CD14-positive monocyte (primary cell): ENCODE measurements around the gene SLC30A9. TPM values are rescaled to one million over a fixed set of nuclear protein-coding genes. Genes with fewer than 3 reads are reported as not detected.

Source experiments
- DNase-seq, 3 donors: peaks; one replicate each; pipeline ENCODE4 v3.0.0-alpha.2; 2011 to 2022
- H2AFZ ChIP-seq: 2 replicates; pipeline ENCODE4 v1.6.0; 2012; ENCODE audit warnings: mild to moderate bottlenecking, low read depth, low read length, inconsistent platforms; ENCODE audit not compliant: insufficient read depth, poor library complexity, severe bottlenecking
- H3K27ac ChIP-seq, 2 donors: 1 replicate in 1 of 2; 2 replicates in 1 of 2; pipeline ENCODE4 v1.5.1; 2012 to 2013; ENCODE audit warnings: low read length in 2 of 2, control low read depth in 1 of 2, inconsistent platforms in 1 of 2, low read depth in 1 of 2, mild to moderate bottlenecking in 1 of 2
- H3K27me3 ChIP-seq, 2 donors: one replicate each; pipeline versions ENCODE4 v1.6.0 to v1.6.1; 2011 to 2013; ENCODE audit warnings: low read length in 2 of 2; ENCODE audit not compliant: control insufficient read depth in 2 of 2, insufficient read depth in 2 of 2
- H3K36me3 ChIP-seq, 2 donors: replicated peaks in 1 of 2; 1 replicate in 1 of 2; 2 replicates in 1 of 2; pipeline versions ENCODE4 v1.5.1 to v1.6.1; 2012 to 2013; ENCODE audit warnings: low read length in 2 of 2, control low read depth in 1 of 2, inconsistent platforms in 1 of 2, mild to moderate bottlenecking in 1 of 2; ENCODE audit not compliant: insufficient read depth in 2 of 2, control insufficient read depth in 1 of 2
- H3K4me1 ChIP-seq, 2 donors: 1 replicate in 1 of 2; 2 replicates in 1 of 2; pipeline versions ENCODE4 v1.5.1 to v1.6.1; 2012 to 2013; ENCODE audit warnings: low read length in 2 of 2, control low read depth in 1 of 2, inconsistent platforms in 1 of 2, mild to moderate bottlenecking in 1 of 2, moderate library complexity in 1 of 2; ENCODE audit not compliant: insufficient read depth in 2 of 2, control insufficient read depth in 1 of 2
- H3K4me2 ChIP-seq: replicated peaks from 2 replicates; pipeline ENCODE3; 2012; ENCODE audit warnings: low read length, moderate library complexity, mild to moderate bottlenecking; ENCODE audit not compliant: poor library complexity, severe bottlenecking; ENCODE audit errors: extremely low read depth
- H3K4me3 ChIP-seq, 3 experiments: fragments of 200-600 bp in 1 of 3; sonication (generic) in 1 of 3; replicated peaks in 1 of 3; 1 replicate in 2 of 3; 2 replicates in 1 of 3; pipeline ENCODE4 v1.5.1; 2011 to 2013; ENCODE audit warnings: low read length in 3 of 3, mild to moderate bottlenecking in 3 of 3, control low read depth in 2 of 3, low read depth in 2 of 3, inconsistent platforms in 1 of 3, moderate library complexity in 1 of 3
- H3K79me2 ChIP-seq: 2 replicates; pipeline ENCODE4 v1.6.0; 2012; ENCODE audit warnings: mild to moderate bottlenecking, control low read depth, inconsistent platforms, low read length, moderate library complexity; ENCODE audit not compliant: insufficient read depth
- H3K9ac ChIP-seq: 2 replicates; pipeline ENCODE4 v1.6.0; 2017; ENCODE audit warnings: low read length, mild to moderate bottlenecking; ENCODE audit not compliant: insufficient read depth, poor library complexity, severe bottlenecking
- H3K9me3 ChIP-seq, 2 donors: replicated peaks in 1 of 2; 1 replicate in 1 of 2; 2 replicates in 1 of 2; pipeline versions ENCODE4 v1.5.1 to v1.6.1; 2012 to 2013; ENCODE audit warnings: low read length in 2 of 2, control low read depth in 1 of 2; ENCODE audit not compliant: control insufficient read depth in 1 of 2, insufficient read depth in 1 of 2
- H4K20me1 ChIP-seq: 2 replicates; pipeline ENCODE4 v1.6.0; 2012; ENCODE audit warnings: mild to moderate bottlenecking, low read length, control low read depth, moderate library complexity; ENCODE audit not compliant: insufficient read depth
- H3K27ac Mint-ChIP-seq, 7 donors: one replicate each; pipeline ENCODE4 v1.8.0; 2020; ENCODE audit warnings: mild to moderate bottlenecking in 7 of 7, mixed read lengths in 7 of 7, moderate library complexity in 6 of 7, inconsistent platforms in 2 of 7
- H3K27me3 Mint-ChIP-seq, 3 donors: one replicate each; pipeline ENCODE4 v1.8.0; 2021 to 2022; ENCODE audit warnings: low read depth in 3 of 3, mild to moderate bottlenecking in 3 of 3, mixed read lengths in 3 of 3, moderate library complexity in 3 of 3, inconsistent platforms in 1 of 3
- H3K36me3 Mint-ChIP-seq, 2 donors: one replicate each; pipeline ENCODE4 v1.8.0; 2020; ENCODE audit warnings: mixed read lengths in 2 of 2, inconsistent platforms in 1 of 2, mild to moderate bottlenecking in 1 of 2
- H3K4me1 Mint-ChIP-seq: one replicate; pipeline ENCODE4 v1.8.0; 2020; ENCODE audit warnings: mild to moderate bottlenecking, mixed read lengths
- H3K4me3 Mint-ChIP-seq, 2 donors: one replicate each; pipeline ENCODE4 v1.8.0; 2020; ENCODE audit warnings: mild to moderate bottlenecking in 2 of 2, mixed read lengths in 2 of 2, moderate library complexity in 1 of 2
- H3K9me3 Mint-ChIP-seq, 7 donors: one replicate each; pipeline ENCODE4 v1.8.0; 2020 to 2022; ENCODE audit warnings: mixed read lengths in 7 of 7, mild to moderate bottlenecking in 6 of 7, moderate library complexity in 6 of 7, inconsistent platforms in 2 of 7
- CTCF ChIP-seq: fragments of 200-600 bp; IDR thresholded peaks from one replicate; pipeline ENCODE4 v1.8.0; 2022; ENCODE audit warnings: antibody characterized with exemption, mild to moderate bottlenecking
- WGBS: methylation state at CpG from one replicate; pipeline ENCODE4 v1.1.5; 2013; ENCODE audit warnings: missing lambda C conversion rate; ENCODE audit not compliant: insufficient coverage; 5-methylcytosine and 5-hydroxymethylcytosine counted together
- intact Hi-C, 2 donors: fragments of 100-400 bp; cut with micrococcal nuclease; formaldehyde crosslinking; loops; one replicate each; pipeline versions ENCODE4 v1.15.0 to v1.15.1; 2023
- polyA plus RNA-seq, 3 donors: library from polyadenylated mRNA; depleted of rRNA in 1 of 3; unstranded in 2 of 3; stranded (reverse) in 1 of 3; fragments of 300-500 nt in 2 of 3; fragments of >200 nt in 1 of 3; fragmentation: Illumina TruSeq in 2 of 3; gene quantifications; 1 replicate in 2 of 3; 2 replicates in 1 of 3; pipeline ENCODE4 v1.2.3, GENCODE V29; 2012 to 2021

SLC30A9 gene
- polyA plus RNA-seq, 3 donors, result 11.6 to 47.2 (median 41.0) TPM

- DNase-seq, result no peak
- Mint-ChIP-seq H3K4me3 (no peak overlapping the region), H3K27me3 (no peaks in the 10 kb centered on the region), H3K36me3 (peaks cover 42 to 44% of the 10 kb centered on the region in 2 donors), H3K27ac (no peak overlapping the region), H3K4me1 (no peaks in the 10 kb centered on the region), H3K9me3 (no peaks in the 10 kb centered on the region)
- Histone ChIP-seq H3K9ac (no peak overlapping the region), H3K27me3 (no peaks in the 10 kb centered on the region), H3K9me3 (no peaks in the 10 kb centered on the region), H4K20me1 (no peaks in the 10 kb centered on the region), H3K36me3 (peaks cover 45 to 79% of the 10 kb centered on the region in 2 donors), H3K79me2 (no peaks in the 10 kb centered on the region), H3K4me1 (no peaks in the 10 kb centered on the region), H3K27ac (no peak overlapping the region), H2AFZ (no peak overlapping the region), H3K4me2 (no peak overlapping the region), H3K4me3 (no peak overlapping the region)
- no CpG with 5 or more reads among the region's 2 CpGs for WGBS
- no peak for TF ChIP-seq CTCF
- intact Hi-C loops, result no loop called here
These were observed 76.9 kb downstream of the SLC30A9 start for GRCh38 chr4:42067264-42067663.

- no peak overlapping the region for H3K4me2 ChIP-seq
- no peaks in the 10 kb centered on the region for H3K27me3 ChIP-seq
- no CpG with 5 or more reads among the region's 4 CpGs for WGBS
- H3K27ac ChIP-seq, result no peak overlapping the region
- DNase-seq, result no peak
- intact Hi-C loops, result no loop called here
- H3K4me3 ChIP-seq, result no peak overlapping the region
- H3K79me2 ChIP-seq, result no peaks in the 10 kb centered on the region
- H3K36me3 ChIP-seq, result peaks cover 38 to 63% of the 10 kb centered on the region in 2 donors
- no peaks in the 10 kb centered on the region for H3K4me1 Mint-ChIP-seq
- no peak overlapping the region for H3K9ac ChIP-seq
- no peaks in the 10 kb centered on the region for H3K9me3 Mint-ChIP-seq
- no peaks in the 10 kb centered on the region for H3K4me1 ChIP-seq
- H3K4me3 Mint-ChIP-seq, result no peak overlapping the region
- H3K36me3 Mint-ChIP-seq, result peaks cover 39 to 40% of the 10 kb centered on the region in 2 donors
- no peak overlapping the region for H2AFZ ChIP-seq
- H3K27me3 Mint-ChIP-seq, result no peaks in the 10 kb centered on the region
- no peak for TF ChIP-seq CTCF
- H4K20me1 ChIP-seq, result no peaks in the 10 kb centered on the region
- H3K27ac Mint-ChIP-seq, result no peak overlapping the region
- no peaks in the 10 kb centered on the region for H3K9me3 ChIP-seq
These were observed 80.1 kb downstream of the SLC30A9 start for GRCh38 chr4:42070463-42070862.
